TTC549 (cell line): ENCODE data around the gene USP17L5.
A peak's percentile ranks its signal among the peaks of the same experiment; 100 is the strongest.
"Not testable (repeated sequence)": the region's sequence is repeated elsewhere in the genome, so short reads cannot be mapped to it uniquely, and the experiment has no call there.

Experiments
- FAIRE-seq: peaks from 2 replicates; lab custom pipeline; 2012; peaks lifted over from hg19 to GRCh38; lab: Jason Lieb, UNC

USP17L5 gene, protein sequence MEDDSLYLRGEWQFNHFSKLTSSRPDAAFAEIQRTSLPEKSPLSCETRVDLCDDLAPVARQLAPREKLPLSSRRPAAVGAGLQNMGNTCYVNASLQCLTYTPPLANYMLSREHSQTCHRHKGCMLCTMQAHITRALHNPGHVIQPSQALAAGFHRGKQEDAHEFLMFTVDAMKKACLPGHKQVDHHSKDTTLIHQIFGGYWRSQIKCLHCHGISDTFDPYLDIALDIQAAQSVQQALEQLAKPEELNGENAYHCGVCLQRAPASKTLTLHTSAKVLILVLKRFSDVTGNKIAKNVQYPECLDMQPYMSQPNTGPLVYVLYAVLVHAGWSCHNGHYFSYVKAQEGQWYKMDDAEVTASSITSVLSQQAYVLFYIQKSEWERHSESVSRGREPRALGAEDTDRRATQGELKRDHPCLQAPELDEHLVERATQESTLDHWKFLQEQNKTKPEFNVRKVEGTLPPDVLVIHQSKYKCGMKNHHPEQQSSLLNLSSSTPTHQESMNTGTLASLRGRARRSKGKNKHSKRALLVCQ

DNA sequence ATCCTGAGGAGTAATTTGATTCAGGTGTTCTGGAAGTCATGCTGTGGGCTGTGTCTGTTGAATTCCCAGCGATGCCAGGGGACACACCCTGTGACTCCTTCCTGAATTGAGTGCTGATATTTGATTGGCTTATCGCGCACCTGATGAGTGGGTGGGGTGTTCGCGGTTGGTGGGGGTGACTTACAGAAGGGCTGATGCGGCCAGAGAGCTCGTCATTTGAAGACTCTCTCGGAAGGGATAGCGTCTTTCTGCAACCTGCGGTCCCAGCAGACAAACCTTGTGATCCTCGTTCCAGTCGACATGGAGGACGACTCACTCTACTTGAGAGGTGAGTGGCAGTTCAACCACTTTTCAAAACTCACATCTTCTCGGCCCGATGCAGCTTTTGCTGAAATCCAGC, at the start of gene USP17L5:
USP17L5 (plus strand) TSS at position 301 of the 400 bp plus-strand sequence; CDS start at position 301, 0 bp downstream.
- not testable (repeated sequence) for FAIRE-seq

DNA sequence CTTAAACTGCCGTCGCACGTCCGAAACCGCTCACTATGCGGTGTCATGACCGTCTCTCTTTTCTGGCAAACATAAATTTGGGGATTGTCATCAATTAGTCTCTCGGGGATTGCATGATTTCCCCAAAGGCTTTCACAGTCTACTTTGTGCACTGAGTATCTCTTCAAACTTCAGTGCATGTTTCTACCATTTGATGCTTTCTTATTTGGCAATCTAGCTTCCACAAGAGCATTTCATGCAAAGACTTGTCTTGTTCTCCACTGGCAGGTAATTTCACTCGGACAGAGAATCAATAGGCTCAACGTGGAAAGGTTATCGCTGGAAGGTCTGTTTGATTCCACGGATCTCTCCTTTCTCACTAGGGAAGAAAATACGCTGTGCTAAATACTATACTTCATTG, 15.0 kb upstream of the USP17L5 start:
- FAIRE-seq, result not testable (repeated sequence)

DNA sequence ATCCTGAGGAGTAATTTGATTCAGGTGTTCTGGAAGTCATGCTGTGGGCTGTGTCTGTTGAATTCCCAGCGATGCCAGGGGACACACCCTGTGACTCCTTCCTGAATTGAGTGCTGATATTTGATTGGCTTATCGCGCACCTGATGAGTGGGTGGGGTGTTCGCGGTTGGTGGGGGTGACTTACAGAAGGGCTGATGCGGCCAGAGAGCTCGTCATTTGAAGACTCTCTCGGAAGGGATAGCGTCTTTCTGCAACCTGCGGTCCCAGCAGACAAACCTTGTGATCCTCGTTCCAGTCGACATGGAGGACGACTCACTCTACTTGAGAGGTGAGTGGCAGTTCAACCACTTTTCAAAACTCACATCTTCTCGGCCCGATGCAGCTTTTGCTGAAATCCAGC, 14.3 kb upstream of the USP17L5 start, which contains the start of gene USP17L24:
USP17L24 (plus strand) TSS at position 301 of the 400 bp plus-strand sequence; CDS start at position 301, 0 bp downstream.
- not testable (repeated sequence) for FAIRE-seq

DNA sequence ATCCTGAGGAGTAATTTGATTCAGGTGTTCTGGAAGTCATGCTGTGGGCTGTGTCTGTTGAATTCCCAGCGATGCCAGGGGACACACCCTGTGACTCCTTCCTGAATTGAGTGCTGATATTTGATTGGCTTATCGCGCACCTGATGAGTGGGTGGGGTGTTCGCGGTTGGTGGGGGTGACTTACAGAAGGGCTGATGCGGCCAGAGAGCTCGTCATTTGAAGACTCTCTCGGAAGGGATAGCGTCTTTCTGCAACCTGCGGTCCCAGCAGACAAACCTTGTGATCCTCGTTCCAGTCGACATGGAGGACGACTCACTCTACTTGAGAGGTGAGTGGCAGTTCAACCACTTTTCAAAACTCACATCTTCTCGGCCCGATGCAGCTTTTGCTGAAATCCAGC, 9.6 kb upstream of the USP17L5 start, which contains the start of gene USP17L25:
USP17L25 (plus strand) TSS at position 301 of the 400 bp plus-strand sequence; CDS start at position 301, 0 bp downstream.
- FAIRE-seq, result not testable (repeated sequence)

DNA sequence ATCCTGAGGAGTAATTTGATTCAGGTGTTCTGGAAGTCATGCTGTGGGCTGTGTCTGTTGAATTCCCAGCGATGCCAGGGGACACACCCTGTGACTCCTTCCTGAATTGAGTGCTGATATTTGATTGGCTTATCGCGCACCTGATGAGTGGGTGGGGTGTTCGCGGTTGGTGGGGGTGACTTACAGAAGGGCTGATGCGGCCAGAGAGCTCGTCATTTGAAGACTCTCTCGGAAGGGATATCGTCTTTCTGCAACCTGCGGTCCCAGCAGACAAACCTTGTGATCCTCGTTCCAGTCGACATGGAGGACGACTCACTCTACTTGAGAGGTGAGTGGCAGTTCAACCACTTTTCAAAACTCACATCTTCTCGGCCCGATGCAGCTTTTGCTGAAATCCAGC, 4.8 kb upstream of the USP17L5 start, which contains the start of gene USP17L26:
USP17L26 (plus strand) TSS at position 301 of the 400 bp plus-strand sequence; CDS start at position 301, 0 bp downstream.
- FAIRE-seq, result not testable (repeated sequence)

DNA sequence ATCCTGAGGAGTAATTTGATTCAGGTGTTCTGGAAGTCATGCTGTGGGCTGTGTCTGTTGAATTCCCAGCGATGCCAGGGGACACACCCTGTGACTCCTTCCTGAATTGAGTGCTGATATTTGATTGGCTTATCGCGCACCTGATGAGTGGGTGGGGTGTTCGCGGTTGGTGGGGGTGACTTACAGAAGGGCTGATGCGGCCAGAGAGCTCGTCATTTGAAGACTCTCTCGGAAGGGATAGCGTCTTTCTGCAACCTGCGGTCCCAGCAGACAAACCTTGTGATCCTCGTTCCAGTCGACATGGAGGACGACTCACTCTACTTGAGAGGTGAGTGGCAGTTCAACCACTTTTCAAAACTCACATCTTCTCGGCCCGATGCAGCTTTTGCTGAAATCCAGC, 4.6 kb downstream of the USP17L5 start, which contains the start of gene USP17L27:
USP17L27 (plus strand) TSS at position 301 of the 400 bp plus-strand sequence; CDS start at position 301, 0 bp downstream.
- not testable (repeated sequence) for FAIRE-seq

DNA sequence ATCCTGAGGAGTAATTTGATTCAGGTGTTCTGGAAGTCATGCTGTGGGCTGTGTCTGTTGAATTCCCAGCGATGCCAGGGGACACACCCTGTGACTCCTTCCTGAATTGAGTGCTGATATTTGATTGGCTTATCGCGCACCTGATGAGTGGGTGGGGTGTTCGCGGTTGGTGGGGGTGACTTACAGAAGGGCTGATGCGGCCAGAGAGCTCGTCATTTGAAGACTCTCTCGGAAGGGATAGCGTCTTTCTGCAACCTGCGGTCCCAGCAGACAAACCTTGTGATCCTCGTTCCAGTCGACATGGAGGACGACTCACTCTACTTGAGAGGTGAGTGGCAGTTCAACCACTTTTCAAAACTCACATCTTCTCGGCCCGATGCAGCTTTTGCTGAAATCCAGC, 9.4 kb downstream of the USP17L5 start, which contains the start of gene USP17L28:
USP17L28 (plus strand) TSS at position 301 of the 400 bp plus-strand sequence; CDS start at position 301, 0 bp downstream.
- not testable (repeated sequence) for FAIRE-seq

DNA sequence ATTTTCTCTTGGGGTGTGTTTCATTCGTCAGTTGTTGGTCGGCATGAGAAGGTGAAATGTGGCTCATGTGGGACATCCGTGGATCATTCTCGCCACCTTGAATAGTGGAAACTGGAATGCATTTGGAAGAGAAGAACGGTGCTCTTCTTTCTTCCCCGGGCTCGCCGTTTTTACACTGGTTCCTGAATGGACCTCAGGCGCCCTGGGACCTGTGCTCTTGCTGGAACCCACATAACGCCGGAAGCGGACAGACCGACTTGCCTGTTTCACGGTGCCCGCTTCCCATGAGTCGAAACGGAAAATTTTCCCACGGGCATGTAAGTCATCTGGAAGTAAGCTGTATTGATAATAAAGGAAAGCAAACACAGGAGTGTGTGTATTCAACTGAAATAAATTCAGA, 11.7 kb downstream of the USP17L5 start:
- not testable (repeated sequence) for FAIRE-seq

DNA sequence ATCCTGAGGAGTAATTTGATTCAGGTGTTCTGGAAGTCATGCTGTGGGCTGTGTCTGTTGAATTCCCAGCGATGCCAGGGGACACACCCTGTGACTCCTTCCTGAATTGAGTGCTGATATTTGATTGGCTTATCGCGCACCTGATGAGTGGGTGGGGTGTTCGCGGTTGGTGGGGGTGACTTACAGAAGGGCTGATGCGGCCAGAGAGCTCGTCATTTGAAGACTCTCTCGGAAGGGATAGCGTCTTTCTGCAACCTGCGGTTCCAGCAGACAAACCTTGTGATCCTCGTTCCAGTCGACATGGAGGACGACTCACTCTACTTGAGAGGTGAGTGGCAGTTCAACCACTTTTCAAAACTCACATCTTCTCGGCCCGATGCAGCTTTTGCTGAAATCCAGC, 14.1 kb downstream of the USP17L5 start, which contains the start of gene USP17L29:
USP17L29 (plus strand) TSS at position 301 of the 400 bp plus-strand sequence; CDS start at position 301, 0 bp downstream.
- FAIRE-seq, result not testable (repeated sequence)

DNA sequence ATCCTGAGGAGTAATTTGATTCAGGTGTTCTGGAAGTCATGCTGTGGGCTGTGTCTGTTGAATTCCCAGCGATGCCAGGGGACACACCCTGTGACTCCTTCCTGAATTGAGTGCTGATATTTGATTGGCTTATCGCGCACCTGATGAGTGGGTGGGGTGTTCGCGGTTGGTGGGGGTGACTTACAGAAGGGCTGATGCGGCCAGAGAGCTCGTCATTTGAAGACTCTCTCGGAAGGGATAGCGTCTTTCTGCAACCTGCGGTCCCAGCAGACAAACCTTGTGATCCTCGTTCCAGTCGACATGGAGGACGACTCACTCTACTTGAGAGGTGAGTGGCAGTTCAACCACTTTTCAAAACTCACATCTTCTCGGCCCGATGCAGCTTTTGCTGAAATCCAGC, 23.6 kb downstream of the USP17L5 start, which contains the start of gene USP17L30:
USP17L30 (plus strand) TSS at position 301 of the 400 bp plus-strand sequence; CDS start at position 301, 0 bp downstream.
- not testable (repeated sequence) for FAIRE-seq

DNA sequence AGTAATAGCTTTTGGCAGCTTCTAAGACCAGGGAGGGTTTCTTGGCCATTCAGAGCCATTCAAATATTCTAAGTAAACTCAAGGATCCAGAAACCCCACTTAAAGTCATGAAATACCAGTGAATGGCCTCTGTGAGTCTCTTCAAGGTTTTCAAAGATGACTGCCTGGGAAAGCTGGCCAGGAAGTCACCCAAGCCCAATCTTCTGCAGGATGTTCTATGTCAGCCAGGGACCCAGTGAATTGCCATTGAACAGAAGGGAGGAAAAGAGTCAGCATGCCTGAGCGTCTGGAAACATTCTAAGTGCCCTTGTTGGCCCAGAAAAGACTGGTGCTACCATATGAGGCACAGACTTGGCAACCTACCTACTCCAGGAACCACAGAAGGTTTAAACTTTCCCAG, 40.7 kb downstream of the USP17L5 start:
- FAIRE-seq, result not testable (repeated sequence)

DNA sequence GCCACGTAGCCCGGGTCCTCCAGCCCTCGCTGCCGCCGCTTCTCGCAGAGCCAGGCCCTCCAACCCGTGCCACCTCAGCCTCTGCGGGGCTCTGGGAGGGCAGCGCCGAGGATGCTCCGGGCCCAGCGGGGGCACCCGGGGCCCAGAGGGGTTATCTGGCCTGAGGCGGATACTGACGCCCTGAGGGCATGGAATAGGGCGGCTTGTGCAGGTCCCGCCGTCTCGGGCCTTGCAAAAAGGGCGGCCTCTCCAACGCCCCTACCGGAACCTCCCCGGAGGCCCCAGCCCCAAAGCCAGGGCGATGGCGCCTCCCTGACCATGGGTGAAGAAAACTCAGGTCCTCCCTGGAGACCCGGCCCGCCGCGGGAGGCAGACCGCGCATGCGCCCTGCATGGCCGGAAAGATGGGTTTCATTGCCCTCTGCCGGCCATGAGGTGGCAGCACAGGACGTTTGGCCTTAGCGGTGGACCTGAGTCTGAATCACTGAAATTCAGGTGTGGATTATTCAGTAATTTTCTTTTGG, 41.9 kb downstream of the USP17L5 start:
- peak; percentile 55 for FAIRE-seq

DNA sequence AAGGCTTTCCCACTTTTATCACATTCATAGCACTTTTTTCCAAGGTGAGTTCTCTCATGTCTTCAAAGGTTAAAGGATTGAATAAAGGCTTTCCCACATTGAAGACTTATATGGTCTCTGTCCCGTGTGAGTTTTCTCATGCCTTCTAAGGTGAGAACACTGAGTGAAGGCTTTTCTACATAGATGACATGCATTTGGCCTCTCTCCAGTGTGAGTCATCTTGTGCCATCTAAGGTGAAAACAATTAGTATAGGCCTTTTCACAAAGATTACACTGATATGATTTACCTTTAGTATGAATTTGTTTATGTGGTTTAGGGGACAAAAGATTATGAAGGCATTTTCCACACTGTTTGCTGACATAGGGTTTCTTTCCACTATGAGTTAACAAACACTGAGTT, 44.9 kb downstream of the USP17L5 start:
- no peak for FAIRE-seq

DNA sequence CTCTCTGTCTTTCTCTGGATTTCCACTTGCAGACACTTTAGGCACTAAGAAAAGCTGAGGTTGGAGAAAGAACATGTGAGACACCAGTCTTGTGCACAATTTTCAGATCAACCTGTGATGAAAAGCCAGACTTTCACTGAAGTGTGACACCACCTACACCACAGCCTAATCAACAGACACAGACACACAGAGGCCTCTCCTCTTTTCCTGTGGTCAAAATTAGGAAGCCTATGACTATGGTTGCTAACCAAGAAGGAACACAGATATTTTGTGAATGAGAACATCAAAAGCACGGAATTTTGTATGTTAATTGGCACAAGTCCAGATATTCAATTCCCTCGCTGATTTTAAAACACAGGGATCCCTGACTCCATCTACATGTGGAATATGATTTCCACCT, 49.8 kb downstream of the USP17L5 start:
- not testable (repeated sequence) for FAIRE-seq
